ENCODE results near the gene RFX1. TPM values are rescaled to one million over a fixed set of nuclear protein-coding genes. Genes with fewer than 3 reads are reported as not detected.

RFX1 gene
- total and polyA plus RNA-seq, 9 of the 15 experiments (the other 6 are each of a cell fraction or from before 2014, with no cell fraction given), result 0.14 to 19.3 (median 1.2) TPM

- TF ChIP-seq ZNF740 (CRISPR knock-in tag; IDR thresholded peaks at IDR 0.05), result peak; percentile 91
- peak in 1 of 2 experiments; percentile 60; a peak in 2 of 4 replicates for TF ChIP-seq ZNF740 (tag; IDR thresholded peaks at IDR 0.05)
- no peak for TF ChIP-seq ARNT (IDR thresholded peaks at IDR 0.05)
- no peak for TF ChIP-seq ZNF668 (CRISPR knock-in tag; IDR thresholded peaks at IDR 0.05)
- no peak for TF ChIP-seq TCF7L2 (IDR thresholded peaks at IDR 0.05; ENCODE audit: low read depth, low read length)
- TF ChIP-seq ZC3H8 (IDR thresholded peaks at IDR 0.05), result no peak
- peak; percentile 83 for TF ChIP-seq NCOR1 (IDR thresholded peaks at IDR 0.05)
- TF ChIP-seq CHD7 (IDR thresholded peaks at IDR 0.05; ENCODE audit: low read depth, low read length), result no peak
- TF ChIP-seq MNT (conservative IDR thresholded peaks at IDR 0.05), result 0 out of 4 replicates have a peak, but pooled peaks of 1 of the 2 experiments have one; percentile 15
- no peak for TF ChIP-seq RFX7 (CRISPR knock-in tag; IDR thresholded peaks at IDR 0.05)
- no peak for TF ChIP-seq NFRKB (IDR thresholded peaks at IDR 0.05; ENCODE audit: low read depth)
- no peak for TF ChIP-seq GTF2E2 (tag; IDR thresholded peaks at IDR 0.05)
- peak; percentile 37; the same call in 1 of the 2 replicates for TF ChIP-seq TFAP4 (CRISPR knock-in tag; IDR thresholded peaks at IDR 0.05; ENCODE audit: borderline replicate concordance)
These were observed 21.8 kb upstream of the RFX1 start, which contains the start of gene RLN3 (continued) for GRCh38 chr19:14027856-14028450.
